Brain microvascular endothelial cell (primary cell): ENCODE data around the gene AXDND1.
"Not testable (repeated sequence)": the region's sequence is repeated elsewhere in the genome, so short reads cannot be mapped to it uniquely, and the experiment has no call there.

ENCODE experiments used
- DNase-seq: peaks from one replicate; pipeline ENCODE4 v3.0.0-alpha.2; 2020
- H3K27ac ChIP-seq: fragments of 250-450 bp; sonication (Bioruptor Pico); 2 replicates; pipeline ENCODE4 v1.5.1; 2020; ENCODE audit warnings: mild to moderate bottlenecking, moderate library complexity
- H3K27me3 ChIP-seq: fragments of 250-450 bp; sonication (Bioruptor Pico); replicated peaks from 2 replicates; pipeline ENCODE4 v1.5.1; 2020; ENCODE audit warnings: mild to moderate bottlenecking
- H3K36me3 ChIP-seq: fragments of 250-450 bp; sonication (Bioruptor Pico); replicated peaks from 2 replicates; pipeline ENCODE4 v1.5.1; 2020; ENCODE audit warnings: mild to moderate bottlenecking
- H3K4me3 ChIP-seq: 2 replicates; pipeline ENCODE4 v1.5.1; 2011; ENCODE audit warnings: low read depth, mild to moderate bottlenecking, control low read depth, low read length, moderate library complexity
- in situ Hi-C: cut with HindIII; loops from 2 replicates; pipeline ENCODE4 v1.10.0; 2017; ENCODE audit warnings: low sequenced_read_pairs, low pct_ligation_motif_present
- TF ChIP-seq, protein P1 (sequence below): IDR thresholded peaks from 2 replicates; pipeline ENCODE4 v1.5.1; 2011; ENCODE audit warnings: low read depth, mild to moderate bottlenecking, moderate library complexity, low read length, control low read depth, inconsistent platforms; ENCODE audit errors: missing control alignments

Gene AXDND1

DNA sequence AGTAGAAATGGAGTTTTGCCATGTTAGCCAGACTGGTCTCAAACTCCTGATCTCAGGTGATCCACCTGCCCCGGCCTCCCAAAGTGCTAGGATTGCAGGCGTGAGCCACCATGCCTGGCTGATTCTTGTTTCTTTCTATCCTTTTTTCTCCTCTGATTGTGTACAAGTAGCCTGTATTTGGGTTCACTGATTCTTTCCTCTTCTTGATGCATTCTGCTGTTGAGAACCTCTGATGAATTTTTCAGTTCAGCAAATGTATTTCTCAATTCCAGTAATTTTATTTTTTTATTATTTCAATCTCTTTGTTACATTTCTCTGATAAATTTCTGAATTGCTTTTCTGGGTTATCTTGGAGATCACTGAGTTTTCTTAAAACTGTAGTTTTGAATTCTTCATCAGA lies 58.8 kb downstream of the AXDND1 start:
- DNase-seq: no peak
- no peaks in the 10 kb centered on the region for H3K36me3 ChIP-seq
- H3K27ac ChIP-seq: no peak overlapping the region
- H3K4me3 ChIP-seq: no peak overlapping the region
- in situ Hi-C loops: no loop called here
- H3K27me3 ChIP-seq: no peaks in the 10 kb centered on the region
- TF ChIP-seq, protein P1, sequence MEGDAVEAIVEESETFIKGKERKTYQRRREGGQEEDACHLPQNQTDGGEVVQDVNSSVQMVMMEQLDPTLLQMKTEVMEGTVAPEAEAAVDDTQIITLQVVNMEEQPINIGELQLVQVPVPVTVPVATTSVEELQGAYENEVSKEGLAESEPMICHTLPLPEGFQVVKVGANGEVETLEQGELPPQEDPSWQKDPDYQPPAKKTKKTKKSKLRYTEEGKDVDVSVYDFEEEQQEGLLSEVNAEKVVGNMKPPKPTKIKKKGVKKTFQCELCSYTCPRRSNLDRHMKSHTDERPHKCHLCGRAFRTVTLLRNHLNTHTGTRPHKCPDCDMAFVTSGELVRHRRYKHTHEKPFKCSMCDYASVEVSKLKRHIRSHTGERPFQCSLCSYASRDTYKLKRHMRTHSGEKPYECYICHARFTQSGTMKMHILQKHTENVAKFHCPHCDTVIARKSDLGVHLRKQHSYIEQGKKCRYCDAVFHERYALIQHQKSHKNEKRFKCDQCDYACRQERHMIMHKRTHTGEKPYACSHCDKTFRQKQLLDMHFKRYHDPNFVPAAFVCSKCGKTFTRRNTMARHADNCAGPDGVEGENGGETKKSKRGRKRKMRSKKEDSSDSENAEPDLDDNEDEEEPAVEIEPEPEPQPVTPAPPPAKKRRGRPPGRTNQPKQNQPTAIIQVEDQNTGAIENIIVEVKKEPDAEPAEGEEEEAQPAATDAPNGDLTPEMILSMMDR: no peak

DNA sequence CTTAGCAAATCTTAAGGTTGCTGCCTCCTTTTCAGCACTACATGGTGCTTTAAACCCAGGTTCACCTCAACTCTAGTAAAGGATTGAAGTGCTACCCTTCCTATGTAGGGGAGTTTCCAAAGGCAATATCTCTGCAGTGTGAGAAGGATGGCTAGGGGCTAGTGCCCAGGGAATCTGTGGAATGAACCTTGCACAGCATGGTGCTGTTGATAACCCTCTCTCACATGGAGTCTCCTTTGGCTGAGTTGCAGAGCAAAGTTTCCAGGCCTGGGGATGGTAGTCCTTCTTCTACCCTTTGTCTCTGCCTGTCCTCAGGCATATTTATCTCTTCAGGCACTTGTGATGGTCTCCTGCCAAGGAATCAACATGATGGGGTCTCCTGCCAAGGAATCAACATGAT lies 59.4 kb downstream of the AXDND1 start:
- Histone ChIP-seq H3K27ac (no peak overlapping the region), H3K36me3 (no peaks in the 10 kb centered on the region), H3K4me3 (no peak overlapping the region), H3K27me3 (no peaks in the 10 kb centered on the region)
- TF ChIP-seq, protein P1: no peak
- in situ Hi-C loops: no loop called here
- DNase-seq: no peak

DNA sequence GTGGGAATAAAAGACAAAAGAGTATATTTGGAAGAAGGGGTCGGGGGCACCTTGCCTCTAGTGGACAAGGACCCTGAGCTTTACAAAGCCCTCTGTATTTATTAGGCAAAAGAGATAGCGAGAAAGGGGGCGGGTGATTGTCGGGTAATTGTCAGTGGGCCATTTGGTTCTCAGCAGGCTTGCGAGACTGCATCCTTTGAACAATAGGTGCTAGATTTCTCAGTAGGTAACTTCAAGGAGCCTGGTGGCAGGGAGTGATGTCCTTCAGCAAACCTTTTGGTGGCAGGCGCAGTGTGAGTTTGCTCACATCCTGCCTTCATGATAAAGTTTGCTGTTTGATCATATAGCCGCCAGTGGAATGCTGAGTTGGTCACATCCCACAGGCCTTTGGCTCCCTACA lies 71.4 kb downstream of the AXDND1 start:
- DNase-seq: no peak
- no peak overlapping the region for H3K27ac ChIP-seq
- H3K27me3 ChIP-seq: no peaks in the 10 kb centered on the region
- H3K36me3 ChIP-seq: no peaks in the 10 kb centered on the region
- in situ Hi-C loops: no loop called here
- no peak overlapping the region for H3K4me3 ChIP-seq
- TF ChIP-seq, protein P1: no peak

DNA sequence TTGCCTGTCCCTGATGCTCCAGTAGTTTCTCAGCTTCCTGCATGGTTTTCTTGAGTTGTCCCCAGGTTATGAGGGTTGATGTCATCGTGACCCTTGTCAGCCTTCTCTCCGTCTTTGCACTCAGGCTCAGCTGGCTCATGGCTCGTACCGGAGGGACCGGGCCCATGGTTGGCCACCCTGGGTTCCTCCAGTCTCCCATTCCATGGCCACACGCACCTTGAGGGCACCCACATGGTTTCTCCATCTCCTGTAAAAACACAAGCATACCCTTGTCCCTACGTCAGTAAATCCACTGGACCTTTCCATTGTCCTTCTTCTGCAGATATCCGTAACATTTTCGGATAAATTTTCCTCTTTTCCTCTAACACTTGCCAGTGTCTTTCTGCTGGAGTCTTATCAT lies 73.9 kb downstream of the AXDND1 start:
- H3K27ac ChIP-seq, in situ Hi-C loops, H3K36me3 ChIP-seq: not testable (repeated sequence)

DNA sequence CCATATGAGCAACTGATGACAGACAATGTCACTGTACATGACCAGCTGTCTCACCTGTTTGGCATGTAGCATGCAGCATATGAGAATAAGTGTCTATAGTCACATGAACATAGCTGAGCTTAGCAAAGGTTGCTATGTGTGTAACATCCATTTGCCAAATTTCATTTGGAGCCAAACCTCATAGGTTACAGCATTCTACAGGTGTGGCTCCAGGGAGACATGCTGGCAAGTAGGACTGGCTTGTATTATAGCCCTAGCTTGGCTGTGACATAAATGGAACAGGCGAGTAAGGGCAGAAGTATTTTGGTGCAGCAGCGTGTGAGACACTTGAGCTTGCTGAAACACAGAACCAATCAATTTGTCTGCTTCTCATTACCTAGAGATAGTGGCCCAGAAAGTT lies 74.5 kb downstream of the AXDND1 start:
- H3K27me3 ChIP-seq, H3K36me3 ChIP-seq, DNase-seq, H3K27ac ChIP-seq, in situ Hi-C loops, H3K4me3 ChIP-seq: not testable (repeated sequence)

More for the DNA sequence above, 73.9 kb downstream of the AXDND1 start:
- H3K27me3 ChIP-seq, H3K4me3 ChIP-seq, DNase-seq: not testable (repeated sequence)

DNA sequence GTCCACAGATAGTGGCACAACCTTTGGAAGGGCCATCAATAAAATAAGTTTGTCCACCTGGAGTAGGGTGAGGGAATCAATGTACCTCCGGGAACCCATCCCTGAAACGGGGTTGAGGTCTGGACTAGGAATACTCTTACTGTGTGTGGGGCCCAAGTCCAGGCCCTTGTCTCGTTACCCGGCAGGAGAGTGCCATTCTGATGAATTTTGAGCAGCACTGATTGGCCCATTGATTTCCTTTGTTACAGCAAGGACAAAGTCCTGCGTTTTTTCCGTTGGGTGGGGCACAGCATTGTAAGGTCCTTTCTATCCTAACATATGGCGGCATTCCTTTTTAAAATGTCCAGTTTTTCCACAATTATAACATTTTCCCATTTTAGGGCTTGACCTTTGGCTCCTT lies 75.2 kb downstream of the AXDND1 start:
- no peaks in the 10 kb centered on the region for H3K27me3 ChIP-seq

DNA sequence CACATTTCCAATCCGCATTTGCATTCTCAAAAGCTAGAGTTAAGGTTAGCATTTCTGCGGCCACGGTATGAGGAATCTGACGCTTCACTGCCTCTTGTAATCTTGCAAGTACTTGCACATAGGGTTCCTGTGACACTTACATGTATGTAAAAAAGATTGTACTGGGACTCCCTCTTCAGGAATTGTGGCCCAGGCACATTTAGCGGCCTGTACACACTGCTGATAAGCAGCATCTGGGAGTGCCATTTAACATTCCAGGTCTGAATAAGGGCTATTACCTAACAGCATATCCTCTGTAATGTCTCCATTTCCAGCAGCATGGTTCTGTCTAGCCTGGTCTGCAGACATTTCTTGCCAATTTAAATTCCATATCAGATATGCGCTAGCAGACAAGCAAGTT lies 75.7 kb downstream of the AXDND1 start:
- no peak overlapping the region for H3K4me3 ChIP-seq
- H3K27me3 ChIP-seq: no peaks in the 10 kb centered on the region
- DNase-seq: no peak
- in situ Hi-C loops: no loop called here
- TF ChIP-seq, protein P1: no peak
- no peaks in the 10 kb centered on the region for H3K36me3 ChIP-seq
- no peak overlapping the region for H3K27ac ChIP-seq

More for the DNA sequence above, 75.2 kb downstream of the AXDND1 start:
- Histone ChIP-seq H3K27ac (no peak overlapping the region), H3K36me3 (no peaks in the 10 kb centered on the region), H3K4me3 (no peak overlapping the region)
- TF ChIP-seq, protein P1: no peak
- in situ Hi-C loops: no loop called here
- no peak for DNase-seq

DNA sequence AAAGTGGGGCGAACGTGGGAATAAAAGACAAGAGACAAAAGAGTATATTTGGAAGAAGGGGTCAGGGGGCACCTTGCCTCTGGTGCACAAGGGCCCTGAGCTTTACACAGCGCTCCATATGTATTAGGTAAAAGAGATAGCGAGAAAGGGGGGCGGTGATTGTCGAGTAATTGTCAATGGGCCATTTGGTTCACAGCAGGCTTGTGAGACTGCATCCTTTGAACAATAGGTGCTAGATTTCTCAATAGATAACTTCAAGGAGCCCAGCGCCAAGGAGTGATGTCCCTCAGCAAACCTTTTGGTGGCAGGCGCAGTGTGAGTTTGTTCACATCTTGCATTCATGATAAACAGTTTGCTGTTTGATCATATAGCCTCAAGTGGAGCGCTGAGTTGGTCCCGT lies 77.1 kb downstream of the AXDND1 start:
- DNase-seq, in situ Hi-C loops, H3K27me3 ChIP-seq, H3K36me3 ChIP-seq, H3K4me3 ChIP-seq, H3K27ac ChIP-seq: not testable (repeated sequence)
